GM18907 (cell line): ENCODE measurements around the gene TBC1D5.
"Not testable (repeated sequence)": the region's sequence is repeated elsewhere in the genome, so short reads cannot be mapped to it uniquely, and the experiment has no call there.

ENCODE experiments used
- ATAC-seq: cut with Tn5 transposase; IDR thresholded peaks from one replicate; pipeline ENCODE4 v1.9.1; 2021; ENCODE audit warnings: mild to moderate bottlenecking, moderate library complexity; ENCODE audit not compliant: unreplicated experiment

The TBC1D5 gene

DNA sequence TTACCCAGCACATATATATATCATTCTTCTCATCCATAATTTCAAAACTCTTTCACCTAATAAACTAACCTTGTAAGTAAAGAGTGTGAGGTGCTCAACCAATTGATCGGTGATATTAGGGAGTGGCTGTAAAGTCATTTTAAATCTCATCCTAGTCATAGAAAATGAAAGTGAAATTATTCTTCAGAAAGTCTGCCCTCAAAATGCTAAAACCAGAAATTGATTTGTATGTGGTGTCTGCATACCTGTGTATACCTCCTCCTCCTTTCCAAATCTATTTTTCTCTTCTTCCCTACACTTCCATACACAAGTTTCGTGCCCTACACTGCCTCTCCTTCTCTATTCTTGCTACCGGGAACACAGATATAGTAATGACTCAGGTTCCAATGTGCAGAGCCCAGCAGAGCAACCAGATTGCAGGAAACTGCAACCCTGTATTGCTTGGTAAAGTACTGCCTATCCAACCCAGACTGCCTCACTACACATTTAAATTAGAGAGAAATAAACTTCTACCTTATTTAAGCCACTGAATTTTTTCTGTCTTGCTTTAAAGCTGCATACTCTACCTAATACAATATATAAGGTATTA, 7.4 kb upstream of the TBC1D5 start:
- peak; percentile 33 for ATAC-seq

GRCh38 chr3:17749281-17749680, 6.8 kb upstream of the TBC1D5 start:
- peak; percentile 57 for ATAC-seq

DNA sequence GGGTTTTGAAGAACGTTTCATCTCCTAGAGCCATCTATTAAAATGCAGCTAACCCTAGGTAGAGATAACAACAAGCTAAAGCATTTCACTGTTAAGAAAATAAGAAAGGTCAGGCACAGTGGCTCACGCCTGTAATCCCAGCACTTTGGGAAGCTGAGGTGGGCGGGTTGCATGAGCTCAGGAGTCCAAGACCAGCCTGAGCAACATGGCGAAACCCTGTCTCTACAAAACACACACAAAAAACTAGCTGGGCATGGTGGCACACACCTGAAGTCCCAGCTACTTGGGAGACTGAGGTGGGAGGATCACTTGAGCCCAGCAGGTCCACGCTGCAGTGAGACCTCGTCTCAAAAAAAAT, 5.4 kb upstream of the TBC1D5 start:
- ATAC-seq = no peak

GRCh38 chr3:17747174-17747889, 4.9 kb upstream of the TBC1D5 start:
- ATAC-seq = peak; percentile 68

- ATAC-seq = no peak
Measured at GRCh38 chr3:17745894-17746293, 3.5 kb upstream of the TBC1D5 start.

DNA sequence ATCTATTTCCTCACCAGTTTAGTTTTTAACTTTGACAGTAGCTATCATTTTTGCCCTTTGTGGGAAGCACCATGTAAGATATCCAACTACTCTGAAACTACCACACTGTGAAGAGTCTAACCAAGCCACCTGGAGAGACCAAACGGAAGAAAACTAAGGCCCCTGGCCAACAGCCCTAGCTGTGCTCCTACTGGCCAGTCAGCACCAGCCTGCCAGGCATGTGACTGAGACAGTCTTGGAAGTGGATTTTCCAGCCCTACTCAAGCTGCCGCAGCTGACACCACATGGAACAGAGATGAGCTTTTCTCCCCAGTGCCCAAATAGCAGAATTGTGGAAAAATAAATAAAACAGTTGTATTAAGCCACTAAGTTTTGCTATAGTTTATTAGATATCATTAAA, 2.9 kb upstream of the TBC1D5 start:
- ATAC-seq = no peak

DNA sequence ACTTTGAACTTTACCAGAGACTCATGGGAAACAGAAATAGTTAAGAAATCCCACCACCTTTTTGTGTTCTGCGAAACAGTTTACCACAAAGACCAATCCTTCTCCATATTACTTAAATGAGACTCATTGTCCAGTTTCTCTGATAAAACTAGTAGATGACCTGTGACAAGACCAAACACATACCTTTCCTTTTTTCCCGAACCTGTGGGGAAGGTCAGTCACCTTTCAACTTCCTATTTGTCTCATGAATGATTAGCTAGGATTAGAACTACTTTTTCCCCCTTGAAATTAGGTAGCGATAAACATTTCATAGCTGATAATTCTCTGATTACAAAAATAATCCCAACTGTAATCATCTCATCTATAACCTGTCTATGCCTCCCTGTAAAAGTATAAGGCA, 2.3 kb upstream of the TBC1D5 start:
- no peak for ATAC-seq

GRCh38 chr3:17743658-17743995, 1.2 kb upstream of the TBC1D5 start:
- no peak for ATAC-seq

DNA sequence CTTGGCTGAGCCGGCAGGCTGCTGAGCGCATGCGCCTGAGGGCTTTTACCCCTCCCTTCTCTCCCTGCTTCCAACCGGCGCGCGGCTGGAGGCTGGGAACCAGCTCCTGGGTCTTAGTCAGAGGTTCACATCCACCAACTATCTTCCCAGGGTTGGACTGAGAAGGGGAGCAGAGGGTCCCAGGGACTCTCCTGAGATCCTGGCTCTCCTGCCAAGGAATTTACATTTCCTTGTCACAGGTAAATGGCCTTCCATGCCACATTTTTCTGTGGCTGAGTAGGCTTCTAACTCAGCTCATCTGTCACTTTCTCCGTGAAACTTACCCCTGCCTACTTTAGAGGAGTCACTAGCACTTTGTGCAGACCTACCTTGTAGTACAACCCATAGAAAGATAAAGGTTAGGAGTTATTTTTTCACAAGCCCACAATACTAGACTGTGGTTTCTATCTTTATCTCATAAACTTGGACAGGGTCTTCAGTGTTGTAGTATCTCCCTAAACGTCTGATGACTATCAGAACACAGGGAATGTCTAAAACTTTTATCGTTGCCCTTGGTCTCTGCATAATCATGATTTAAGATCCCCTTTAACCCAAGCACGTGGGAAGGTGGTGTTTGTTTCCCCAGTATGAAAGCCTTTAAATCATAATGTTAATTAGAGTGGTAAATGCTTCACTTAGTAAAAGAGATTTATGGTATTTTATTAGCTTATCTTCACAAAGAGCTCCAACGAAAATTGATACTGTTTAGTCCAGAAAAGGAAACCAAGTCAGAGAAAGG, 638 bp upstream of the TBC1D5 start:
- ATAC-seq = peak; percentile 3

- ATAC-seq = no peak
Measured at GRCh38 chr3:17741621-17742101, 770 bp downstream of the TBC1D5 start.

- ATAC-seq = no peak
Measured at GRCh38 chr3:17740721-17741141, 1.7 kb downstream of the TBC1D5 start.

DNA sequence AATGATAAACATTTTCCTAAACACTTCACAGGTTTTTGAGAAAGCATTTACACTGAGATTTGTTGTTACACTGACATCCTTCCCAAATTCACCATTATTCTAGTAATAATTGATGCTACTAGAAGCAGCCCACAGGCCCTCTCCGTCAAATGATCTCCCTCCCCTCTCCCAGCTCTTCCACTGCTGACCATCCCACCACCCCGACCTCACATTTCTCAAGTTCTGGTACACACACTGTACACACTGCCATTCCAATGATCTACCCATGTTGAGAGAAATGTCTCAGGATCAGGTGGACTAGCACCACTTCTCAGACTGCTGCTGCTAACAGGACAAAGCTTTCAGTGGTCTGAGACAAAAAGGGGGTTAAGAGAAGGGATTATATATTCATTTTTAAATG, 3.5 kb downstream of the TBC1D5 start:
- no peak for ATAC-seq

GRCh38 chr3:17738219-17738618, 4.2 kb downstream of the TBC1D5 start:
- no peak for ATAC-seq

DNA sequence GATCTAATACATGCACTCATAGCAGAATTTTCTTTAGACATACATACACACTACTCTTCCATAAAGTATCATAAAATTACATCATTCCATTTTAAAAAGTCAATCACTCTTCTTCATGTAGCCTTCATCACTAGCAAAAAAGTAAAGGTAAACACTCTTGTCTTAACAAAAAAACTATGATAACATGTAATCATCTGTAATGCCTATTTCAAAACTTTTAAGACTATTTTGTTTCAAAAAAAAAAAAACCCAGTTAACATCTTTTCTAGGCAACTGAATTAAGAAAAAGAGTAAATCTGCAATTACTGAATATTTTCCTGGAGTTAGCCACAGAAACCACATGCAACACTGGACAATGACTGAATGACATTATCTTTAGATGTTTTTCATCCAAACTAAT, 4.8 kb downstream of the TBC1D5 start:
- no peak for ATAC-seq

DNA sequence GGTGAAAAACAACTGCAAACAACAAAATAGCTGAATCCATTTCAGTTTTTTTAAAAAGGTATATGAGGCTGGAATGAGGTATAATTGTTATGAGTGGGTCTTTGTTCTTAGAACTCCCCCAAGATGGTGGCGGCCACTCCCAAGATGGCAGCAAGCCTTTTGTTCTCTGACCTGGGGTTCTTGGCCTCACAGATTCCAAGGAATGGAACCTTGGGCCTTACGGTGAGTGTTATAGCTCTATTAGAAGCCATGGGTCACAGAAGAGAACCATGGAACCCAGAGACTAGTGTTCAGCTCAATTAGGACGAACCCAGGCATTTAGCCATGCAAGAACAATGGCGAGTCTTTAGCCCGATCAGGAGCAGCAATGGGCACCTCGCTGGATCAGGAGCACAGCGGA, 7.1 kb downstream of the TBC1D5 start:
- ATAC-seq = not testable (repeated sequence)

DNA sequence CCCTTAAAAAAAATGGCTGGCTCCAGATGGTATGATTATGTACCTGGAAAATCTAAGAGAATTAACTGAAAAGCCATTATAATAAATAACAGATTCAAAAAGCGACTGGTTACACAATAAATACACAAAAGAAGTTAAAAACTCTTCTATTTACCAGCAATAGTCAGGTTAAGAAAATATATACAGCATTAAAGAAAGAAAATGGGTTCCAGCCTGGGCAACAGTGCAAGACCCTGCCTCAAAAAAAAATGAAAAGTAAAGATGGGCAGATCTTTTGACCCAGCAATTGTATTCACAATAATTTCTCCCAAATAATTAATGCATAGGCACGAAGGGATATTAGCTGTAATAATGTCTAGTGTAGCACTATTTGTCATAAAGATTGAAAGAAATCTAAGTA, 8.7 kb downstream of the TBC1D5 start:
- no peak for ATAC-seq

DNA sequence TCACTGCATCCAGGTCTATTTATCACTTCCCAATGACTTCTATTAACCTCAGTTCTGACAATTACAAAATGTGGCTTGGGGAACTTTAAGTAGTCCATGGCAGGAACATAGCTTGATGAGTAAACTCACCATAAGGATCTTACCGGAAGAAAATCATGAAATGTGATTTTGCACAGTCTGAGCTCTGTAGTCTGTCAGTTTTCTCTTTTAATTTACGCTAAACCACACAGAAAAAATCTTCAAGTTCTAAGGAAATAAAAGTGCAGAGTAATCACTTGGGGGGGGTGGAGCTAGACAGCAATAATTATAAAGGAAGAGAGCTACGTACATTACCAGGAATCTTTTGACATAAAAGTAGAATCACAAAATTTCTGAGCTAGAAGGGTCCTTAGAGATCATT, 9.2 kb downstream of the TBC1D5 start:
- no peak for ATAC-seq

DNA sequence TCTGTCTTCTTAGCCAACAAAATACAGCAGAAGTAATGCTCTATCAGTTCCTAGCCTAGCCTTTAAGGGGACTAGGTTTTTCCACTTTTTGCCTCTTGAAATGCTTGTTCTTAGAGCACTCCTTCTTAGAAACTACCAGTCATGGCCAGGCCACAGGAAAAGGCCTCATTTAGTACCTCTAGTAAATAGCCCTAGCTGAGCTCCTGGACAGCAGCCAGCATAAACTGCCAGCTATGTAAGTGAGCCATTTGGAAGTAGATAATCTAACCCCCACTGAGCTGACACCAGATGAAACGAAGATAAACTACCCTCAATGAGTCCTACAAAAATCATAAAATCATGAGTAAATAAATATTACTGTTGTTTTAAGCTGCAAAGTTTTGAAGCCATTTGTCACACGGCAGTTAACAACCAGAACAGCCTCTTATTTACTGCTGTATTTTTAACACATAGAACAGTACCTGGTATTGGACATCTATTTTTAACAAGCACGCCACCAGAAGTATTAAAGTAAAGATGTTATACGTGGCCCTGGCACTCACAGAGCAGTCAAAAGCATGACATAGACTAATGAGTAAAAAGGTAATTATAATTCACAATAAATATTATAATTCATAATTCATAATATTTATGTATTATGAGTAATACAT, 12.0 kb downstream of the TBC1D5 start:
- no peak for ATAC-seq

DNA sequence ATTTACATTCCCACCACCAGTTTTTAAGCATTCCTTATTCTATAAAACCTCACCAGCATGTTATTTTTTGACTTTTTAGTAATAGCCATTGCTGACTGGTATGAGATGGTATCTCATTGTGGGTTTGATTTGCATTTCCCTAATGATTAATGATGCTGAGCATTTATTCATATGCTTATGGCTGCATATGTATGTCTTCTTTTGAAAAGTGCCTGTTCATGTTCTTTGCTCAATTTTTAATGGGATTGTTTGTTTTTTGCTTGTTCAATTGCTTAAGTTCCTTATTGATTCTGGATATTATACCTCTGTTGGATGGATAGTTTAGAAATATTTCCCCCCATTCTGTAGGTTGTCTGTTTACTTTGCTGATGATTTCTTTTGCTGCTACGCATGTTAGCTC, 16.1 kb downstream of the TBC1D5 start:
- no peak for ATAC-seq

- not testable (repeated sequence) for ATAC-seq
Measured at GRCh38 chr3:17725844-17726243, 16.6 kb downstream of the TBC1D5 start.

DNA sequence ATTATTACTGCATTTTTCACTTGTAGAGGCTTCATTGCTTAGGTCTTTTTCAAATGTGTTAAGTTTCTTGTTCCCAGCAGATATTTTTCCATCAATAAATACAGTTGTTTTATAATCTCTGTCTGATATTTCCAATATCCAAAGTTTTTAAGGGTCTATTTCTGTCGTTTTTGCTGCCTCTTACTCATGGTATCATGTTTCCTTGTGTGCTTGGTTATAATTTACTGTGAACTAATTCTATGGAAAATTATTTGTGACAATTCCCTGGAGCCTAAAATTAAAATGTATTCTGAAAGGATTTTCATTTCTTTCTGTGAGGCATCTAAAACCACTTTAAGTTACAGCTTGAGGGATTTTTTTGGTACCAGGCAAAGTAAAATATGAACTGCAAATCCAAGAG, 17.5 kb downstream of the TBC1D5 start:
- ATAC-seq = no peak

DNA sequence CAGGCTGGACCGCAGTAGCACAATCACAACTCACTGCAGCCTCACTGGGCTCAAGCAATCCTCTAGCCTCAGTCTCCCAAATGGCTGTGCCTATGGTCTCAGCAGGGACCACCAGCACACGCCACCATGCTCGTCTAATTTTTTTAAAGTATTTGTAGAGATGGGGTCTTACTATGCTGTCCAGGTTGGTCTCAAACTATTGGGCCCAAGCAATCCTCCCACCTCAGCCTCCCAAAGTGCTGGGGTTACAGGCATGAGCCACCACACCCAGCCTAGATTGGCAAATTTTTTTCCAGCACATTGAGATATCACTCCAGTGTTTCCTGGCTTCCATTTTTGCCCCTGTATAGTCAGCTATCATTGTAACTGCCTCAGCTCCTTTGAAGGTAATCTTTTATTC, 18.3 kb downstream of the TBC1D5 start:
- ATAC-seq = no peak
